Astrocyte (in vitro differentiated cells and primary cell): Measurements from ENCODE around the gene SCAMP5. TPM values are rescaled to one million over a fixed set of nuclear protein-coding genes. Genes with fewer than 3 reads are reported as not detected.

Experiments used
- DNase-seq: peaks from one replicate; pipeline ENCODE4 v3.0.0-alpha.2; 2010; ENCODE audit warnings: low read depth
- FAIRE-seq: peaks from 2 replicates; lab custom pipeline; 2011; peaks lifted over from hg19 to GRCh38; lab: Jason Lieb, UNC
- H2AFZ ChIP-seq: 2 replicates; pipeline ENCODE4 v1.6.0; 2012; ENCODE audit warnings: low read depth, low read length, inconsistent platforms
- H3K27ac ChIP-seq: 2 replicates; pipeline ENCODE4 v1.5.1; 2011; ENCODE audit warnings: low read depth, low read length, inconsistent platforms
- H3K27me3 ChIP-seq: 2 replicates; pipeline ENCODE4 v1.6.0; 2011; ENCODE audit warnings: low read length, inconsistent platforms; ENCODE audit not compliant: insufficient read depth
- H3K36me3 ChIP-seq: 2 replicates; pipeline ENCODE4 v1.5.1; 2011; ENCODE audit warnings: low read length, inconsistent platforms; ENCODE audit not compliant: insufficient read depth
- H3K4me1 ChIP-seq: 2 replicates; pipeline ENCODE4 v1.5.1; 2011; ENCODE audit warnings: low read length, inconsistent platforms; ENCODE audit not compliant: insufficient read depth
- H3K4me2 ChIP-seq: 2 replicates; pipeline ENCODE4 v1.6.0; 2012; ENCODE audit warnings: low read length, inconsistent platforms
- H3K4me3 ChIP-seq: 2 replicates; pipeline ENCODE4 v1.5.1; 2011; ENCODE audit warnings: low read depth, mild to moderate bottlenecking, low read length, inconsistent platforms; ENCODE audit not compliant: insufficient read depth
- H3K79me2 ChIP-seq: 2 replicates; pipeline ENCODE4 v1.6.0; 2012; ENCODE audit warnings: mild to moderate bottlenecking, low read length, inconsistent platforms; ENCODE audit not compliant: insufficient read depth
- H3K9ac ChIP-seq: 2 replicates; pipeline ENCODE4 v1.6.0; 2012; ENCODE audit warnings: mild to moderate bottlenecking, low read length, inconsistent platforms
- H3K9me3 ChIP-seq: 2 replicates; pipeline ENCODE4 v1.5.1; 2012; ENCODE audit warnings: low read depth, mild to moderate bottlenecking, low read length, inconsistent platforms; ENCODE audit not compliant: insufficient read depth
- H4K20me1 ChIP-seq: 2 replicates; pipeline ENCODE4 v1.6.0; 2012; ENCODE audit warnings: low read length, inconsistent platforms; ENCODE audit not compliant: insufficient read depth
- H3K27ac Mint-ChIP-seq: one replicate; pipeline ENCODE4 v1.8.0; 2021; ENCODE audit warnings: mild to moderate bottlenecking, mixed read lengths; ENCODE audit not compliant: unreplicated experiment
- H3K27me3 Mint-ChIP-seq: one replicate; pipeline ENCODE4 v1.8.0; 2021; ENCODE audit warnings: low read depth, mixed read lengths; ENCODE audit not compliant: unreplicated experiment
- H3K36me3 Mint-ChIP-seq: one replicate; pipeline ENCODE4 v1.8.0; 2021; ENCODE audit warnings: low read depth, mixed read lengths; ENCODE audit not compliant: unreplicated experiment
- H3K4me1 Mint-ChIP-seq: one replicate; pipeline ENCODE4 v1.8.0; 2021; ENCODE audit warnings: low read depth, mixed read lengths; ENCODE audit not compliant: unreplicated experiment
- H3K4me3 Mint-ChIP-seq: one replicate; pipeline ENCODE4 v1.8.0; 2021; ENCODE audit warnings: mild to moderate bottlenecking, moderate library complexity, mixed read lengths; ENCODE audit not compliant: unreplicated experiment
- H3K9me3 Mint-ChIP-seq: one replicate; pipeline ENCODE4 v1.8.0; 2021; ENCODE audit warnings: mild to moderate bottlenecking, mixed read lengths; ENCODE audit not compliant: unreplicated experiment
- EZH2 ChIP-seq: IDR thresholded peaks from 2 replicates; pipeline ENCODE4 v1.6.1; 2012; ENCODE audit warnings: mild to moderate bottlenecking, low read length, inconsistent platforms; ENCODE audit not compliant: insufficient read depth
- total RNA-seq: library from RNA; stranded (reverse); gene quantifications from 2 replicates; pipeline ENCODE4 v1.2.1, GENCODE V29; 2021
- TF ChIP-seq, protein P1 (sequence below): IDR thresholded peaks from 2 replicates; pipeline ENCODE4 v1.5.1; 2011; ENCODE audit warnings: low read depth, mild to moderate bottlenecking, inconsistent platforms, low read length, moderate library complexity; ENCODE audit not compliant: insufficient read depth

Gene SCAMP5
- total RNA-seq, 1 donor from 2014 or later: 18.7 TPM

DNA sequence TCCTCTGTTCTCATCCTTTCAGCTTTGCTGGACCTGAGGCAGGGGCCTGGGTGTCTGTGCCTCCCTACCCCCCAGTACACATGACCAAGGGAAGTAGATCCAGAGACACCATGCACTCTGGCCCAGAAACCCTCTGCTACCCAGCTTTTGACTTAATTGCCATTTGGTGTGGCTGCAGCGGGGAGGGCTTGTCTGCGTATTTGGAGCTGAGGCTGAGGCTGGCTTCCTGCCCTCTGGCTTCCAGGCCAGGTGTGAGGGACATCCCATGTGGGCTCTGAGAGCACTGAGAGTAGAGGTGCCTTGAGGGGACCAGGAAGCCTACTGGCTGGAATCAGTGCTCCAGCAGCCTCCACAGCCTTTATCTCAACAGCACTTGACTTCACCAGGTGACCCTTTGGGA, 54.9 kb downstream of the SCAMP5 start:
- Mint-ChIP-seq H3K4me3 (no peak overlapping the region), H3K36me3 (peaks cover 8% of the 10 kb centered on the region), H3K27ac (no peak overlapping the region), H3K4me1 (peaks cover 11% of the 10 kb centered on the region), H3K27me3 (no peaks in the 10 kb centered on the region), H3K9me3 (peaks cover 3% of the 10 kb centered on the region)
- no peak overlapping the region for H3K9ac ChIP-seq
- H3K27me3 ChIP-seq: no peaks in the 10 kb centered on the region
- H3K4me2 ChIP-seq: no peak overlapping the region
- H3K79me2 ChIP-seq: no peaks in the 10 kb centered on the region
- no peaks in the 10 kb centered on the region for H3K9me3 ChIP-seq
- H3K4me3 ChIP-seq: no peak overlapping the region
- H3K36me3 ChIP-seq: no peaks in the 10 kb centered on the region
- FAIRE-seq (no peak), DNase-seq (no peak)
- peaks cover 11% of the 10 kb centered on the region for H3K4me1 ChIP-seq
- H2AFZ ChIP-seq: no peak overlapping the region
- H3K27ac ChIP-seq: no peak overlapping the region
- TF ChIP-seq, protein P1, sequence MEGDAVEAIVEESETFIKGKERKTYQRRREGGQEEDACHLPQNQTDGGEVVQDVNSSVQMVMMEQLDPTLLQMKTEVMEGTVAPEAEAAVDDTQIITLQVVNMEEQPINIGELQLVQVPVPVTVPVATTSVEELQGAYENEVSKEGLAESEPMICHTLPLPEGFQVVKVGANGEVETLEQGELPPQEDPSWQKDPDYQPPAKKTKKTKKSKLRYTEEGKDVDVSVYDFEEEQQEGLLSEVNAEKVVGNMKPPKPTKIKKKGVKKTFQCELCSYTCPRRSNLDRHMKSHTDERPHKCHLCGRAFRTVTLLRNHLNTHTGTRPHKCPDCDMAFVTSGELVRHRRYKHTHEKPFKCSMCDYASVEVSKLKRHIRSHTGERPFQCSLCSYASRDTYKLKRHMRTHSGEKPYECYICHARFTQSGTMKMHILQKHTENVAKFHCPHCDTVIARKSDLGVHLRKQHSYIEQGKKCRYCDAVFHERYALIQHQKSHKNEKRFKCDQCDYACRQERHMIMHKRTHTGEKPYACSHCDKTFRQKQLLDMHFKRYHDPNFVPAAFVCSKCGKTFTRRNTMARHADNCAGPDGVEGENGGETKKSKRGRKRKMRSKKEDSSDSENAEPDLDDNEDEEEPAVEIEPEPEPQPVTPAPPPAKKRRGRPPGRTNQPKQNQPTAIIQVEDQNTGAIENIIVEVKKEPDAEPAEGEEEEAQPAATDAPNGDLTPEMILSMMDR: no peak
- TF ChIP-seq EZH2: no peak
- H4K20me1 ChIP-seq: peaks cover 24% of the 10 kb centered on the region

DNA sequence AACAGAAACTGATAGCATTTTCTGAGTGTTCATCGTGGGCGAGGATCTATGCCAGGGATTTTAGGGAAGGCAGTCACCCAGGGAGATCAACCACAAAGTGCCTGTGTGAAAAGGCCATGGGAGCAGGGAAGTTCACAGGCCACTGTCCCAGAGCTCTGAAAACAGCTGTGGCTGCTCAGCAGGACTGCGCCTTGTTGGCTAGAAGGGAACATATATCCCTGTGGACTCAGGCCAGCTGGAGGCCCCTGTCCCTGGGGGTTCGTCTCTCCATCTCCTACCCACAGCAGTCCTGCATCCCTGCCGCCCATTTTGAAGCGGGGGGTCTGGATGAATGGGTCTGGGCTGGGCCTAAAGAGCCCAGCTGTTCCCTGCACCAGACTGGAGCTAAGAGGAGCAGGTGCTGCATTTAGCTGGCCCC, 55.8 kb downstream of the SCAMP5 start:
- Histone ChIP-seq H2AFZ (no peak overlapping the region), H3K4me1 (peaks cover 11% of the 10 kb centered on the region), H3K4me2 (no peak overlapping the region), H3K9me3 (no peaks in the 10 kb centered on the region), H3K79me2 (no peaks in the 10 kb centered on the region), H3K9ac (no peak overlapping the region), H3K27me3 (no peaks in the 10 kb centered on the region), H4K20me1 (peaks cover 21% of the 10 kb centered on the region), H3K36me3 (no peaks in the 10 kb centered on the region), H3K4me3 (no peak overlapping the region), H3K27ac (no peak overlapping the region)
- peaks cover 6% of the 10 kb centered on the region for H3K9me3 Mint-ChIP-seq
- no peak for TF ChIP-seq EZH2
- TF ChIP-seq, protein P1: no peak
- H3K27me3 Mint-ChIP-seq: peaks cover 2% of the 10 kb centered on the region
- no peak overlapping the region for H3K27ac Mint-ChIP-seq
- DNase-seq: no peak
- H3K4me1 Mint-ChIP-seq: peaks cover 11% of the 10 kb centered on the region
- no peak for FAIRE-seq
- no peak overlapping the region for H3K4me3 Mint-ChIP-seq
- H3K36me3 Mint-ChIP-seq: peaks cover 10% of the 10 kb centered on the region

- H4K20me1 ChIP-seq: peaks cover 16% of the 10 kb centered on the region
- H3K4me2 ChIP-seq: no peak overlapping the region
- no peak overlapping the region for H3K4me3 Mint-ChIP-seq
- H3K9me3 ChIP-seq: no peaks in the 10 kb centered on the region
- H3K79me2 ChIP-seq: no peaks in the 10 kb centered on the region
- FAIRE-seq (no peak), DNase-seq (no peak)
- peaks cover 10% of the 10 kb centered on the region for H3K36me3 Mint-ChIP-seq
- no peak overlapping the region for H3K27ac Mint-ChIP-seq
- H3K27me3 ChIP-seq: no peaks in the 10 kb centered on the region
- no peak overlapping the region for H3K4me3 ChIP-seq
- H3K4me1 ChIP-seq: peaks cover 10% of the 10 kb centered on the region
- no peak for TF ChIP-seq EZH2
- TF ChIP-seq, protein P1: no peak
- H3K9ac ChIP-seq: no peak overlapping the region
- peaks cover 11% of the 10 kb centered on the region for H3K4me1 Mint-ChIP-seq
- peaks cover 2% of the 10 kb centered on the region for H3K27me3 Mint-ChIP-seq
- H3K27ac ChIP-seq: no peak overlapping the region
- H3K36me3 ChIP-seq: no peaks in the 10 kb centered on the region
- no peak overlapping the region for H2AFZ ChIP-seq
- peaks cover 7% of the 10 kb centered on the region for H3K9me3 Mint-ChIP-seq
These were observed 56.3 kb downstream of the SCAMP5 start for GRCh38 chr15:75051711-75052110.
